Epithelial cell of esophagus (primary cell): ENCODE measurements around the gene KCNMA1.

Experiments
- DNase-seq: peaks from one replicate; pipeline ENCODE4 v3.0.0; 2010; ENCODE audit warnings: low read depth
- H3K4me3 ChIP-seq: 2 replicates; pipeline ENCODE4 v1.5.1; 2011; ENCODE audit warnings: mild to moderate bottlenecking, low read length, control low read depth
- CTCF ChIP-seq: IDR thresholded peaks from 2 replicates; pipeline ENCODE4 v1.5.1; 2011; ENCODE audit warnings: low read depth, mild to moderate bottlenecking, low read length, control low read depth, inconsistent platforms; ENCODE audit not compliant: insufficient read depth; ENCODE audit errors: missing control alignments

Gene KCNMA1

GRCh38 chr10:77319557-77319956, 318.1 kb downstream of the KCNMA1 start:
- H3K4me3 ChIP-seq: no peak overlapping the region
- no peak for DNase-seq
- no peak for TF ChIP-seq CTCF

GRCh38 chr10:77318739-77319138, 318.9 kb downstream of the KCNMA1 start:
- no peak for DNase-seq
- no peak overlapping the region for H3K4me3 ChIP-seq
- no peak for TF ChIP-seq CTCF

GRCh38 chr10:77317221-77317620, 320.4 kb downstream of the KCNMA1 start:
- TF ChIP-seq CTCF: no peak
- no peak for DNase-seq

GRCh38 chr10:77315496-77316129, 322.0 kb downstream of the KCNMA1 start:
- TF ChIP-seq CTCF: no peak
- no peak for DNase-seq
- no peak overlapping the region for H3K4me3 ChIP-seq

More at GRCh38 chr10:77317221-77317620, 320.4 kb downstream of the KCNMA1 start:
- no peak overlapping the region for H3K4me3 ChIP-seq

DNA sequence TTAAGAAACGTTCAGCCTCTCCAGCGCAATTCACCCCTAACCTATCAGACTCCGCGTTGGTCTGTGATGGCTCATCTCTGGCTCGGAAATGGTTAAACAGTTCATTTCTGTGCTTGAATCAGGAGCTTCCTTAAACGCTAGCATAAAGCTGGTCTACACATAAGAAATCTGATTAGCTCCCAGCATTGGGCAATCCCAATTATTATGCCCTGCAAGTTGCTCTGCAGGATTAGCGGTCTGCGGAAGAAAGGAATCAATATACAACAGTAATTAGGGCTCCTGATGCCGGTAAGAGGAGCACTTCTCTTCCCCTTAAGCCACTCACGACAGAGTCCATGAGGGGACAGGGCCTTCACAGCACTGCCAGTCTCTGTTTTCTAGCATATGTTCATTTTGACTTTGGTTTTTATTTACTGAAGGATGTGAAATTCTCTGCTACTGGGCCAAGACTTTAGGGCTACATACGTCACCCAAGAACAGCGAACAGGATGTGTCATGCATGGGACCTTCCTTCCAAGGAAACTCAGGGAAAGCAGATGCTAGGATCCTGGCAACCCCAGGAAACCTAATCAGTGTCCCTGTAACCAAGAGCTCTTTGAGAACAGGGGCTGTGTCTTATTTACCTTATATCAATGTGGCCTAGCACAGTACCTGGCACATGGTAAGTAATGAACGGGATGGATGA, 324.4 kb downstream of the KCNMA1 start:
- no peak overlapping the region for H3K4me3 ChIP-seq
- no peak for DNase-seq
- no peak for TF ChIP-seq CTCF

DNA sequence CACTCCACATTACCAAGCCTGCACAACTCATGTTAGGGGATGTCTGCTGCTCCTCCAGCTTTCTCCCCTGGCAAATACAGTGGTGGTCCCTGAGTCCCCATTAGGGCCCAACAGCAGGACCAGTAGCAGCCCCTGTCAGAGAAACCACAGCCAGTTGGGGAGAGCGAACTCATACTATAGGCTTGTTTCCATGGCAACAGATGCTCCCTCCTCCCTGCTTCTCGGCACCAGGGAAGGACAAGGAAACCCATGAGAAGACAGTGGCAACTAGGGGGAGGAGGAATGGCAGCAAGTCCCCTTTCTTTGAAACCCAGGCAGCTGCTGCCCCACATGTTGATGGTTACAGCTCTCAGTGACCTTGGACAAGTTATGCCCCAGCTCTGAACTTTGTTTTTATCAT, 326.4 kb downstream of the KCNMA1 start:
- no peak overlapping the region for H3K4me3 ChIP-seq
- no peak for DNase-seq
- no peak for TF ChIP-seq CTCF
